Effector memory CD8-positive, alpha-beta T cell (primary cell): ENCODE results near the gene ATP12A.

Experiments used
- ATAC-seq: fragments of 150-1000 bp; cut with Tn5 transposase; replicated peaks from 2 replicates; pipeline ENCODE4 v1.10.0; 2021; ENCODE audit warnings: mild to moderate bottlenecking, moderate library complexity
- DNase-seq, 3 experiments: peaks; one replicate each; pipeline ENCODE4 v3.0.0; 2021
- H3K27ac Mint-ChIP-seq, 2 donors: one replicate each; pipeline ENCODE4 v1.8.0; 2022; ENCODE audit warnings: mild to moderate bottlenecking in 2 of 2, mixed read lengths in 2 of 2, moderate library complexity in 2 of 2
- H3K27me3 Mint-ChIP-seq, 2 donors: one replicate each; pipeline ENCODE4 v1.8.0; 2022; ENCODE audit warnings: mixed read lengths in 2 of 2
- H3K36me3 Mint-ChIP-seq: one replicate; pipeline ENCODE4 v1.8.0; 2022; ENCODE audit warnings: mild to moderate bottlenecking, moderate library complexity, mixed read lengths; ENCODE audit not compliant: insufficient read depth
- H3K4me1 Mint-ChIP-seq, 2 donors: one replicate each; pipeline ENCODE4 v1.8.0; 2022; ENCODE audit warnings: low read depth in 2 of 2, mixed read lengths in 2 of 2
- H3K4me3 Mint-ChIP-seq, 2 donors: one replicate each; pipeline ENCODE4 v1.8.0; 2022; ENCODE audit warnings: mild to moderate bottlenecking in 2 of 2, mixed read lengths in 2 of 2, moderate library complexity in 2 of 2
- H3K9me3 Mint-ChIP-seq, 2 donors: one replicate each; pipeline ENCODE4 v1.8.0; 2022; ENCODE audit warnings: mixed read lengths in 2 of 2
- total RNA-seq, 9 experiments: gene quantifications; one replicate each; lab custom pipeline; 2026; lab: John Stamatoyannopoulos, UW

The ATP12A gene
- 0 to 0.36 (median 0.07) reads per million in 9 experiments for total RNA-seq

DNA sequence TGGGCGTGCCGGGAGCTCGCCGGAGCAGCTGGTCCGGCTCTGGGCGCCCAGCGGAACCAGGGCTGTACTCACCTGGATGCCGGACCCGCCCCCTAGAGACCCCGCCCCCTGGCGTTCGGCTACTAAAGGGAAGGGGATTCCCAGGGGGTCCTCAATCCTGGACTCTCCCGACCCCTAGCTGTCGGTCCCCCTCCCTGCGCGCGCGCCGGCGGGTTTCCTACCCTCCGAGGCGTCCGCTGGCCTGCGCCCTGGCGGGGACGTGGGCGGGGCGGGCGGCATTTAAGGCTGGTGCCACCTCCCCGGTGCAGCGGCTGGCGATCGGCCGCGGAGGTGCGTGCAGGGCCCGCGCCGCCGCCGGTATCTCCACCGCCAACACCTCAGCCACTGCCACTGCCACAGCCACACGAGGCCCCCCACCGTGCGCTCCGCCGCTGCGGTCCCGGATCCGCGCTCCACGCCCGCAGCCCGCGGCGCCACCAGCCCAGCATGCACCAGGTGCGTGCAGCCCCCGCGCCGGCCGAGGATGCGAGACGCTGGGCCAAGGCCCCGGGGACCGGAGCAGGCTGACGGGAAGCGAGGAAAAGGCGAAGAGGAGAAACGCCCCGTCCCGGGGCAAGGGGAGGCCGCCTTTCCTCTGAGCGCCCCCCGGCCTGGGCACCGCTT is at the start of gene ATP12A:
Gene ATP12A (plus strand): TSS at position 151 of the 663 bp plus-strand sequence. CDS start 336 bp downstream, at position 487.
- H3K27me3 Mint-ChIP-seq: peaks cover 41 to 57% of the 10 kb centered on the region in 2 donors
- DNase-seq (peak; percentile 24 to 37 (median 32)), ATAC-seq (peak; percentile 45)
- peaks cover 26 to 32% of the 10 kb centered on the region in 2 donors for H3K4me1 Mint-ChIP-seq
- no peaks in the 10 kb centered on the region for H3K36me3 Mint-ChIP-seq
- no peak within 1 kb of the TSS for H3K27ac Mint-ChIP-seq
- H3K4me3 Mint-ChIP-seq: peak within 1 kb of the TSS; percentile 43 to 49
- no peaks in the 10 kb centered on the region for H3K9me3 Mint-ChIP-seq

DNA sequence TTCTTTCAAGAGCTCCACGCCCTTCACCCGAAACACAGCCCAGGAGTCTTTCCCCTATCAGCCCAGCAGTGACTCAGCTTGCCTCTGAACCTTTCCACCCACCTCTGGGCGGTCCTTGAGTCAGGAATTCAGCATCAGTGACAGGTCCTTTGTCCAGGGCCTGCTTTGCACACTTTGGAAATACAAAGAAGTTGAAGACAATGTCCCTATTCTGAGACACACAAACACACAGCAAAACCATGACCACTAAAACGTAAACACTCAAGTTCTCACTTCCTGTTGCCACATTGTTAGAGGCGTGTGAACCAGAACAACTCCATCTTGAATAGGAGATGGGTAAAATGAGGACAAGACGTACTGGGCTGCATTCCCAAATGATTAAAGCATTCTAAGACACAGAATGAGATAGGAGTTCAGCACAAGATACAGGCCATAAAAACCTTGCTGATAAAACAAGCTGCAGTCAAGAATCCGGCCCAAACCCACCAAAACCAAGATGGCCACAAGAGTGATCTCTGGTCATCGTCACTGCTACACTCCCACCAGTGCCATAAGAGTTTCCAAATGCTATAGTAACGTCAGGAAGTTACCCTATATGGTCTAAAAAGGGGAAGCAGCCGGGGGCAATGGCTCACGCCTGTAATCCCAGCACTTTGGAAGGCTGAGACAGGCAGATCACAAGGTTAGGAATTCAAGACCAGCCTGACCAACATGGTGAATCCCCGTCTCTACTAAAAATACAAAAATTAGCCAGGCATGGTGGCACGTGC is 49.2 kb upstream of the ATP12A start:
- no peak overlapping the region for H3K4me3 Mint-ChIP-seq
- ATAC-seq (no peak), DNase-seq (no peak)

DNA sequence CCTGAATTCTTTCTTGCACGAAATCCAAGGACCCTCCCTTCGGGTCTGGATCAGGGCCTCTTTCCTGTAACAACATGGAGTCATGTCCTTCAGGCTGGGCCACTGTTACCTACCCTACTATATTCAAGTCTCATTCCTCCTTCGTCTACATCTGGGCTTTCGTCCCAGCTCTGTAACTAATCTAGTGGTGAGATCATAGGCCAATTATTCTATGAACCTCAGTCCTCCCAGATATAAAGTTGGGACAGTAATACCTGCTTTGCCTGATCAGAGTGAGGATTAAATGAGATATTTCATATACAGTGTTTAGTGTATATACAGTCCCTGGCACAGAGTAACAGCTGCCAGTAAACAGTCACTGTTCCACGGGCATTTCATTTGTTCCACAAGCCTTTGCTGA is 48.3 kb upstream of the ATP12A start:
- Mint-ChIP-seq H3K4me1 (peaks cover 12 to 23% of the 10 kb centered on the region in 2 donors), H3K9me3 (no peaks in the 10 kb centered on the region), H3K4me3 (no peak overlapping the region), H3K27me3 (no peaks in the 10 kb centered on the region), H3K27ac (no peak overlapping the region), H3K36me3 (no peaks in the 10 kb centered on the region)
- DNase-seq (no peak), ATAC-seq (no peak)

More for the DNA sequence above, 49.2 kb upstream of the ATP12A start:
- no peaks in the 10 kb centered on the region for H3K27me3 Mint-ChIP-seq
- no peaks in the 10 kb centered on the region for H3K36me3 Mint-ChIP-seq
- H3K4me1 Mint-ChIP-seq: peaks cover 18 to 28% of the 10 kb centered on the region in 2 donors
- no peaks in the 10 kb centered on the region for H3K9me3 Mint-ChIP-seq
- peak overlapping the region; percentile 3 to 82 for H3K27ac Mint-ChIP-seq

DNA sequence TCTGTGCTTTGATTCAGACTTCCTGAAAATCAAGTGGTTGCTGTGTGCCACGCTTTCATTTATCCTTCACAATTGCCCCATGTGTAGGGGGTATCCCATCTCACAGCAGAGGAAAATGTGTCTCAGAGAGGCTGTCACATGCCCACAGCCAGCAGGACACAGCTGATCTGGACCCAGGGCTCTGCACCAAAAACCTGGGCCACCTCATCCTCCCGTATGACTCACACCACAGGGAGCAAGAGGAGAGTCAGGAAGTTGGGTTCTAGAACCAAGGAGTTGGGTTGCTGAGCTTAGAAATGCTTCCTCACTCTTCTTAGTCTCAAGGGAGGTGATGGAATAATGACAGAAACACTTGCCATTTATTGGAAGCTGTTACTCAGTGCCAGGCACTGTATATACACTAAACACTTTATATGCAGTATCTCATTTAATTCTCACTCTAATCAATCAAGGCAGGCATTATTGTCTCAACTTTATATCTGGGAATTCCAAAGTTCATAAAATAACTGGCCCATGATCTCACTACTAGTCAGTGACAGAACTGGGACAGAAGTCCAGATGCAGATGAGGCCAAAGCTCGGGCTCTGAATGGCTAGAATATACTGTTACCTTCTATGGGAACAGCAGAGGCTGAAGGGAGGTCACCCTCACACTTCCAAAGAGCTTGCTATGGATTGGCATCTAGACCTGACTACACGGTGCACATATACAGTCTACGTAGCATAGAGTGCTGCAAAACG is 47.7 kb upstream of the ATP12A start:
- Mint-ChIP-seq H3K9me3 (no peaks in the 10 kb centered on the region), H3K27ac (no peak overlapping the region), H3K36me3 (no peaks in the 10 kb centered on the region), H3K4me1 (peaks cover 12 to 23% of the 10 kb centered on the region in 2 donors), H3K27me3 (no peaks in the 10 kb centered on the region), H3K4me3 (no peak overlapping the region)
- ATAC-seq: no peak
- DNase-seq: no peak

DNA sequence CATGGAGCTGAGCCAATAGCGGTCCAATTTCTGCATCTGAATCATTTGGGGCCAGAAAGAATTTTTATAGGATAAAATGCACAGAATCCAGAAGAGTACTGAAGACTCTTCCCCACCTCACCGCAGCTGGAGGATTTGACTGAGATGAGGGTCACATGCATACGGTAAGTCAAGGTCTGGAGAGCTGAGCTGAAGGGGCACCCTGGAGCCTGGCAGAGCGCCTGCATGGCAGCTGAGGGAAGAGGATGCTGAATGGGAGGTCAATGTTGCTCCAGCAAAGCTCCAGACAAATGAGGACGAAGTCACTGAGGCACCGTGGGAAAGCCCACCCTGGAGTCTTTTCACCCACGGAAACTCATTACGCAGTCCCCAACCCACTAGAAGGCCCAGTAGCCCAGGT is 43.4 kb upstream of the ATP12A start:
- Mint-ChIP-seq H3K27me3 (no peaks in the 10 kb centered on the region), H3K4me3 (no peak overlapping the region), H3K27ac (no peak overlapping the region), H3K36me3 (no peaks in the 10 kb centered on the region), H3K4me1 (peaks cover 0 to 3% of the 10 kb centered on the region in 2 donors), H3K9me3 (no peaks in the 10 kb centered on the region)
- DNase-seq: no peak
- ATAC-seq: no peak

DNA sequence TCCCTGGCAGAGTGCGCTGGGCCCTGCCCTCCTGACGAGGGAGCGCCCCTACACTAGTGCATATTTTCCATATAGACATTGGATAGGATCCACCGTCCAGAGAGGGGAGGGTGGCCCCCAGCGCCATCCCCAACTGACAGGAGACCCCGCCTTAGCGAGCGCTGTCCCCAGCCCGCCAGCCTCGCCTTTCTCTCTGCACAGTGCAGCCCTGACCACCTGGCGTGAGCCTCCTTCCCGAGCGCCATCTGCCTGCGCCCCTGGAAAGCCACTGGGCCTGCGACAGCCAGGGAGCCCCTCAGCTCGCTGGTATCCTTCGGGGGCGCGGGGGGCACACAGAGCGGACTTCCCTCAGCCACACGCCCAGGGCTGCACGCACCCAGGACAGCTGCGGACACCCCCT is 42.1 kb upstream of the ATP12A start:
- Mint-ChIP-seq H3K36me3 (no peaks in the 10 kb centered on the region), H3K4me3 (no peak overlapping the region), H3K9me3 (no peaks in the 10 kb centered on the region), H3K27me3 (no peaks in the 10 kb centered on the region), H3K4me1 (peaks cover 0 to 2% of the 10 kb centered on the region in 2 donors), H3K27ac (no peak overlapping the region)
- ATAC-seq (no peak), DNase-seq (no peak)

DNA sequence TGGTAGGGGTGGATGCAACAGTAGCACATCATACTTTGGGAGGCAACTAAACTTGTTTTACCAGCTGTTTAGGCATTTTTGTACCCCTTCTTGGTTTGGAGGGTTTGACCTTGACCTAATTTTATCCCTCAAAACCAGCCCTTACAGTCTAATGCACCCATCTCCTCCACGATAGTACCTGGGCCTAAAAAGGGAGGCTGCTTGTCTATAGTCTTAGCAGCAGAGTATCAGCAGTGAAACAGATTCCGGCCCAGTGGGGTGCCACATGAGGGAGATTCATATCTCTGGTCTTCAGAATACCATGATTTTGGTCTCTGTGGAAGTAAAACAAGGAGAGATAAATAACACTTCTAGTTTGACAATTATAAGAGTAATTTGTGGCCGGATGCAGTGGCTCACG is 39.5 kb upstream of the ATP12A start:
- Mint-ChIP-seq H3K27ac (no peak overlapping the region), H3K36me3 (no peaks in the 10 kb centered on the region), H3K9me3 (no peaks in the 10 kb centered on the region), H3K4me1 (no peaks in the 10 kb centered on the region), H3K4me3 (no peak overlapping the region), H3K27me3 (no peaks in the 10 kb centered on the region)
- no peak for DNase-seq
- no peak for ATAC-seq

DNA sequence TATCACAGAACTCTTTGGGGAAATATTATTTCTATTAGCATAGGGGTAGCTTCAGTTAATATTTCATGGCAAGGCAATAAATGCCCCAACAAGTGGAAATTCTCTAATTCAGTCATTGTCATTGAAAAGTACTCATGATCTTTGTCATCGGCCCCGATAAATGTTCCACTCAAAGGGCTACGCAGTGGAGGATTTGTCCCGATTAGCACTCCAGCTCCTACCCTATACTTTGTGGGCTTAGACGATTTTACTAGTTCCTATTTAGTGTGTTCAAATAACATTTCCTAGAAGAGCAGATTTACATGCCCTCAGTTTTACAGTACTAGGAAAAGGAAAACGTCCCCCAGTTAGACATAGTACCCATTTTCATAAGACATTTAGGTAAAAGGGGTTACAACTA is 38.0 kb upstream of the ATP12A start:
- no peaks in the 10 kb centered on the region for H3K4me1 Mint-ChIP-seq
- H3K36me3 Mint-ChIP-seq: no peaks in the 10 kb centered on the region
- ATAC-seq (no peak), DNase-seq (no peak)
- H3K27me3 Mint-ChIP-seq: no peaks in the 10 kb centered on the region
- H3K9me3 Mint-ChIP-seq: no peaks in the 10 kb centered on the region
- no peak overlapping the region for H3K27ac Mint-ChIP-seq
- no peak overlapping the region for H3K4me3 Mint-ChIP-seq

DNA sequence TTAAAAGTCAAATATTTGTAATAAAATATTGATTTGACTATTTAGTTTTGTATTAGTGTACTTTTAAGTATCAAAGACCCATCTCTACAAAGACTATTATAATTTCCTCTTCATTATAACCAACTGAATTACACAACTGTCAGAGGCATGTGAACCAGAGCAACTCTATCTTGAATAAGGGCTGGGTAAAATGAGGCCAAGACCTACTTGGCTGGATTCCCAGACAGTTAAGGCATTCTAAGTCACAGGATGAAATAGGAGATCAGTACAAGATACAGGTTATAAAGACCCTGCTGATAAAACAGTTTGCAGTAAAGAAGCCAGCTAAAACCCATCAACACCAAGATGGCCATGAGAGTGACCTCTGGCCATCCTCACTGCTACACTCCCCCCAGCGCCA is 36.2 kb upstream of the ATP12A start:
- Mint-ChIP-seq H3K27me3 (no peaks in the 10 kb centered on the region), H3K36me3 (no peaks in the 10 kb centered on the region), H3K27ac (no peak overlapping the region), H3K4me1 (no peaks in the 10 kb centered on the region), H3K9me3 (no peaks in the 10 kb centered on the region), H3K4me3 (no peak overlapping the region)
- ATAC-seq (no peak), DNase-seq (no peak)

DNA sequence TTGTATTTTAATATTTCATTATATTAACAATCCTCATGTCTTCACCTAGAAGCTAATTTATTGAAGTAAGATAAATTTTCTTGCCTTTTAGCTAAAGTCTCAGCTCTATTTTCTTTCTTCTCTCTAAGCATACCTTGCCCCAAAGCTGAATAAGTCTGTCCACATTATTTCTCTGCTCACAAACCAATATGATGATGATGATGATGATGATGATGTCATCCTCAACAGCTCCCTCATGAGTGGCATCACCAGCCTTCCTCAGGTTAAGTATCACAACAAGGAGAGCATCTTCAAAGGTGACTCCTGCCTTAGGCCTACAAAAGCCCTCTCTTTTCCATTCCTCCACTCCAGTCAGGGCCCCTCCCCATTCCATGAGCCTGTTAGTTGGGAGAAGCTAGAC is 31.9 kb upstream of the ATP12A start:
- DNase-seq: no peak
- Mint-ChIP-seq H3K36me3 (no peaks in the 10 kb centered on the region), H3K27ac (no peak overlapping the region), H3K4me3 (no peak overlapping the region), H3K4me1 (no peaks in the 10 kb centered on the region), H3K27me3 (peaks cover 7 to 22% of the 10 kb centered on the region in 2 donors), H3K9me3 (no peaks in the 10 kb centered on the region)
- no peak for ATAC-seq

DNA sequence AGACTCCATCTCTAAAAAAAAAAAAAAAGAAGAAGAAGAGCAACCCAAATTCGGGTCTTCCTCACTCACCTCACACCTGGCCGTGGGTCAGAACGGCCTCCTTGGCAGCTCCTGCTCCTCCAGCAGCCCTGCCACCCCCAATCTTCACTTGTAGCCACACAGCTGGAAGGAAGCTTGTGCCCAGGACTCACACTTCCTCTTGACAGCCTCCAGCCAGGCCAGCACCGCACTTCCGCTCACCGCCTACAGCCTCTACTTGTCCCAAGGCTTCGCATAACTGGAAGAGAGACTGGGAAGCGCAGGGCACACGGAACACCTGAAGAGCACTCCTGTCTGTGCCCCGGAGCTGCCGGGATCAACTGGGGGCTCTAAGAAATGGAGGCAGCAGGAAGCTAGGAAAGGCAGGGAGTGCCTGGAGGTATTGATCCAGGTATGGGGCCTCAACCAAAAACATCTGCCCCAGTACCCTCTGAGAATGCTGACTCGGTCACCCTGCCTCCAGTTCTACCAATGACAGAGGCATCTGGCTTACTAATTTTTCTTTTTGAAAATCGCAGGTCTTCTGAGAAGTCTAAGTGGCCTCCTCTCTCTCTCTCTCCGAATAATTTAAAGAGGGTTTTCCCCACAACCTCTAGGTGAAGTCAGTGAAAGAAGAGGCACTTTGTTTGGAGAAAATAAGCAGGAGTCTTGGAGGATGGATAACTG is 31.1 kb upstream of the ATP12A start:
- H3K27me3 Mint-ChIP-seq: peaks cover 7 to 22% of the 10 kb centered on the region in 2 donors
- H3K4me1 Mint-ChIP-seq: no peaks in the 10 kb centered on the region
- H3K4me3 Mint-ChIP-seq: no peak overlapping the region
- no peaks in the 10 kb centered on the region for H3K9me3 Mint-ChIP-seq
- H3K36me3 Mint-ChIP-seq: no peaks in the 10 kb centered on the region
- ATAC-seq (no peak), DNase-seq (no peak)
- no peak overlapping the region for H3K27ac Mint-ChIP-seq

DNA sequence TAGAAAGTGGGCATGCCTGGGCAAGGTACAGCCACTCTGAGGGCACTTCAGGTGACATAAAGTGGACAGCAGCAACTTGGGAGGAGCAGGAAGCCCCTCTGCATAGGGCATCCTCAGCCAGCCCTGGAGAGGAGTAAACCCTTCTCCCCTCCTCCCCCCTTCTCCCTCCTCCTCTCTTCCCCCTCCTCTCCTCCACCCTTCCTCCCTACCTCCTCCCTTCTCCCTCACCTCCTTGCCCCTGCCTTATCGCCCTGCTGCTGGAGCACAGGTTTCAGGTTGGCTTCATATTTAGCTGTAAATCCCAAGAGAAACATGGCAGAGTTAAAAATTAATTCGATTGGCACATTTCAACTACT is 30.5 kb upstream of the ATP12A start:
- Mint-ChIP-seq H3K4me1 (no peaks in the 10 kb centered on the region), H3K27me3 (peaks cover 7 to 22% of the 10 kb centered on the region in 2 donors), H3K36me3 (no peaks in the 10 kb centered on the region), H3K4me3 (no peak overlapping the region), H3K9me3 (no peaks in the 10 kb centered on the region), H3K27ac (no peak overlapping the region)
- DNase-seq (no peak), ATAC-seq (no peak)

DNA sequence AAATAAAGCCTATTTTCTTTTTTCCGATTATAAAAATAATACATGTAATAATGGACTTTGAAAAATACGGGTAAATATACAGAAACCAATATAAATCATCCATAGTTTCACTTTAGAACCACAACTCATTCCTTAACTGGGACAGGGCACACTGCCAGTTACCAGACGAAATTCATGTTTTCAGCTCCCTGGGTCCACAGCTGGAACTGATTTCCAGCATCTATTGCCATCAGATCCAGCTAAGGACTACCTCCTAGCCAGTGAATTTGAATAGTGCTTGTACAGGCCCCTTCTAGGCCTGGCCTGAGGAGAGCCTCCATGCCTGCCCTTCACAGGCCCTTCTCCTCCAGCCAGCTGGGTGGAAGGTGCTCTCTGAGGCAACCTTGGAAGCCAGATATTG is 30.0 kb upstream of the ATP12A start:
- DNase-seq (no peak), ATAC-seq (no peak)
- no peaks in the 10 kb centered on the region for H3K4me1 Mint-ChIP-seq
- H3K27me3 Mint-ChIP-seq: peaks cover 7 to 22% of the 10 kb centered on the region in 2 donors
- no peak overlapping the region for H3K27ac Mint-ChIP-seq
- H3K4me3 Mint-ChIP-seq: no peak overlapping the region
- H3K36me3 Mint-ChIP-seq: no peaks in the 10 kb centered on the region
- no peaks in the 10 kb centered on the region for H3K9me3 Mint-ChIP-seq
